ENCODE data around the gene ENTHD1. TPM values are rescaled to one million over a fixed set of nuclear protein-coding genes. Genes with fewer than 3 reads are reported as not detected.
"Not testable (repeated sequence)": the region's sequence is repeated elsewhere in the genome, so short reads cannot be mapped to it uniquely, and the experiment has no call there.

Gene ENTHD1
- total RNA-seq, 1 donor from 2014 or later, result 0.09 TPM

DNA sequence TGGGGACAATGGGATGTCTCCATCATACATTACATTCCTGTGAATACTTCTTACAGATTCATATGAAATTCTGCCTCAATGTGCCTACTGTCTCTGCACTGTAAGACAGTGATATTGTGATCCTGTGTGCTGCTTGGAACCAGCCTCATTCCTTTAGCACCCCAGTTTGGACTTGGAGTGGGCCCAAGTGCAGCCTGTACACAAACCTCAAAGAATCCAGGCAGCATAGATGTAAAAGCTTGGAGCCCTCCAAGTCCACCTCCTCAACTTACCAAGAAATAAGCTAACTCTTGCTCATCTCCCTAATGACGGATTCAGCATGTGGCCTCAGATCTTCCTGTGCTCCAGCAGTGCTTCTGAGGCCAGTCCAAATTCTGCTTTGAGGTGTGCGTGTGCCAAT lies 31.7 kb upstream of the ENTHD1 start:
- no peak for DNase-seq (ENCODE audit: low spot score)

DNA sequence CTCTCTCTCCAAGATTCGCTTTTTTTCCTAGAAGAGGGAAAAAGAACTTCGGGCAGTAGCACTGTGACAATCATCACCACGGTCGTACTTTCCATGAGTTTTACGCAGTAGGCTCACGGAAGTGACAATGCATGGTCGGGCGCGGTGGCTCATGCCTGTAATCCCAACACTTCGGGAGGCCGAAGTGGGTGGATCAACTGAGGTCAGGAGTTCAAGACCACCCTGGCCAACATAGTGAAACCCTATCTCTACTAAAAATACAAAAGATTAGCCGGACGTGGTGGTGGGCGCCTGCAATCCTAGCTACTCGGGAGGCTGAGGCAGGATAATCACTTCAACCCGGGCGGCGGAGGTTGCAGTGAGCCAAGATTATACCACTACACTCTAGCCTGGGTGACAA lies 30.7 kb upstream of the ENTHD1 start:
- DNase-seq (ENCODE audit: low spot score), result no peak

DNA sequence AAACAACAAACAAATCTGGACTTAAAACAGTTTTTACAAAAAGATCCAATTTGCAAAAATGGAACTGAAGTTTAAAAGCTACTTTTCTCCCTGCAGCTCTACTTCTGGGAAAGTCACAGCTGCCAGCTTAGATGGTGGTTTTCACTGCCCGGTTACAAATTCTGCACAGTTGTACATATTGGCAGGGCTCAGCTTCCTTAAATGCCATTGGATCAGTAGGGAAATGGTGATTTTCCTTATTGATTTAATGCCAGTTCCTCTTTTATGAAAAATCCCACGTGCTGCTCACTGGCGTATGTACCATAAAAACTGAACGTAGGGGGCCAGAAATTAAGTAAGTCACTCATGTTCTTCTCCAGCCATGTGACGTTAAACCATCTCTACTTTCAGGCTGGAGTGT lies 30.1 kb upstream of the ENTHD1 start:
- no peak for DNase-seq (ENCODE audit: low spot score)

DNA sequence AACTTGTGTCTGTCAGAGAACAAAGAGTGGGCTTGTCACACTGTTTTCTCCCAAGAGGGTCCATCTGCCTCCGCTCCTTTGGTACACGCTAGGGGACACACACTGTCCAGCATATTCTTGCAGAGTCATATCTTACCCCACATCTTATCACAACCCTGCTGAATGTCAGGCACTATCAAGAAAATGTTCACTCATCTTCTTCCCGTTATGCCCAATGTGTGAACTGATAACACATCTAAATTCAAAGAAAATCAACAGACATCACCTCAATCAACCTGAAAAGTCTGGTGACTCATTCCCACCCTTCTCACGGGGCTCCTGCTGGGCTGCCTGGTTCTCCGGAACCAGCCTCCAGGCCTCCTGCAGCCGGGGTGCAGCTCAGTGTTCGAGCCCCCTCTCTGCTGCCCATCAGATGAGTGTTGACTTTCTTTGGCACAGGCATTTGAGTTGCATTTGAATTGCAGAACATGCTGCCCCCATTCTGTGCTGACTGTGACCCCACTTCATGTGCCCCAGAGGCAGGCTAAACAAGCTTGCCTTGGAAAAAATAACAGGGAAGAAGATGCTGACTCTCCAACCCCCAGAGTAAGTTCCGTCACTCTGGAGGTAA lies 26.7 kb upstream of the ENTHD1 start:
- DNase-seq (ENCODE audit: low spot score), result no peak

DNA sequence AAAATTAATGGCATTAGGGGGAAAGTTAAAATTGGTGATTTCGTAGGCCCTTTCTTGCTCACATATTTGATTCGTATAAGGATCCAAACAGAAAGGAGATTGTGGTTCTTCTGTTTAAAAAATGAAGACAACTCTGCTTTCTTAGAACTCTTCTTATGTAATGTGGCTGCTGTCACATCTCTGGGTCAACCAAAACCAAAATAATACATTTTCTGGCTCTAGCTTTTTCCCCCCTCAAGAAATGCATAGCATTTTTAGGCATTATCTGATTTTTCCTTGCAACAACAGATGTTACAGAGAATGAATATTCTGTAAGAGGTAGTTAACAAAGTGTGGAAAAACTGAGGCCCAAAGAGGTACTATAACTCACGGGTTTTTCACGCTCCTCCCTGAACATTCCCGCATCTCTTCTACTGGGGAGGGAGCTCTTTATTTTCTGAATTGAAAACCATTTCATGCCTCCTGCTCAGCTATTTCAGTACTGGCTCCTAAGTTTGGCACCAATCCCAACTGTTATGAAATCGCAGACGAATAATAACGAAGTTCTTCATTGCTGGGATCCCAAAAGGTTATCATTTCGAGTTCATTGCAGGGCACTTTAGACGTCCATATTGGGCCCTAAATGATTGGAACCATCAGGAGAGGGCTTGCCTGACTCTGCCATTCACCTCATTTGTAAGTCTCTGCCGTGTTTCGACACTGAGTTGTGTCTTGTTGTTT lies 24.4 kb upstream of the ENTHD1 start:
- DNase-seq (ENCODE audit: low spot score), result no peak

DNA sequence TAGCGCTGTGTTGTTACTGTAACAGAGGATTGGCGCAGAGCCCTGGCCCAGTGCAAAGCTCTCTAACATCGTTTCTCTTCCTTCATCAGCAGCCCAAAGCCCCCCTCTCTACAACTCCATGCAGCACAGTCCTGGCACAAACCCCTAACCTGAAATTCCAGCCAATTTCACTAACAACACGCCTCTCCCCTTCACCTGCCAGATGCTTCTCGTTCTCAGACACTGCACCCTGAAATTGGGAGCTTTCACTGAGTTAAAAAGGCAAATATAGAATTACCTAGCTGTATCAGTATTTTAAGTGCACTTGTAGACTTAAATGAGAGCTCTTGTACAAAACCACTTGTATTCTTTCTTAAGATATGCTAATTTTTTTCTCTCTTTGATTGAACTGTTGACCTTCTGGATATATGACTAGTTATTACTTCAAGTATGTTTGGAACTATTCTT lies 23.7 kb upstream of the ENTHD1 start:
- DNase-seq (ENCODE audit: low spot score), result no peak

DNA sequence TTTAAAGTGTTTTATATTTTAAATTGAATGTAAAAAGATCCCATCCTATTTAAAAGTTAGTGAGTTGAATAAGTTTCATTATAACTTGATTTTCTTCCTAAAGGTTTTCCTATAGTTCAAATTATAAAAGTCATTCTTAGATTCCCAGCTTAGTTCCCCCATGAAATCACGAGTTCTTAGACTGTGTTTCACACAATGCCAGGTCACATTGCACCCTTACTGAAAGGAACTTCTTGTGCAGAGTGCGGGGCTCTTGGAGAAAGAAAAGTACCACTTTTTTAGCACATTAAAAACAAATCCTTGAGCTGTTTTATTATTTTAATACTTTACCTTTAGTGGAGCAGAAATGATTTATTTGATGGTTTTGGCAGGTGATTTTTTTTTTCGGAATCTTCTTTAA lies 22.9 kb upstream of the ENTHD1 start:
- DNase-seq (ENCODE audit: low spot score), result no peak

DNA sequence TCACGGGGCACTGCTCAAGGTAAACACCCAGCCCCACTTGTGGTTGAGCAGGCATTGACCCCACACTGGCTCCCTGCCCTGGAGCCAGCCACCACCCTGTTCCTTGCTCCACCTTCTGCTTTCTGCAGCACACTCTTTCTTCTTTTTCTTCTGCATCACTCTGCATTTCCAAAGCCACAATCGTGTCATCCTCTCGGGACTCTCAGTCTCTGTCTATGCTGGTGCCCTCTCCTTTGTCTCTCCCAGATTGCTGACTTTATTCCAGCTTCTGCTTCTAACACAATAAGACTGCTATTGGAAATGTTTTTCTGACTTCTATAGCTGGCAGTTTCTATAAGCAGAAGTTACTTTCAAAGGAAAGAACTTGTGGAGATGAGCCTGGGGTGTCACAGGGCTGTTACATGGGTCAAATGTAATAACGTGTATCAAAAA lies 21.8 kb upstream of the ENTHD1 start:
- DNase-seq (ENCODE audit: low spot score), result no peak

DNA sequence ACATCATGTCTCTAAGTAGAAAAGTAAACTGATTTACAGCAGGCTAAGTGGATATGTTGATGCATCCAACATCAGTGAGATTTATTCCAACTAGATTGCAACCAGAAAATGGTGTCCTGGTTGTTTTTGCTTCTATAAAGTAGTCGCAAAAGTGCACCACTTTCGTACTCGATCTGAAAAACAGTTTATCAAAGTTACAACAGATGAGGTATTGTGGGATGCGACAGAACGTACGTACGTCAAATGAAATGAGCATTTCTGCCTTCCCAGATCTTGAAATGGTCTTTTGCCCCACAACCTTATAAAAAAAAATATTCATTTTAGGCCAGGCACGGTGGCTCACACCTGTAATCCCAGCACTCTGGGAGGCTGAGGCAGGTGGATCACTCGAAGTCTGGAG lies 21.0 kb upstream of the ENTHD1 start:
- no peak for DNase-seq (ENCODE audit: low spot score)

DNA sequence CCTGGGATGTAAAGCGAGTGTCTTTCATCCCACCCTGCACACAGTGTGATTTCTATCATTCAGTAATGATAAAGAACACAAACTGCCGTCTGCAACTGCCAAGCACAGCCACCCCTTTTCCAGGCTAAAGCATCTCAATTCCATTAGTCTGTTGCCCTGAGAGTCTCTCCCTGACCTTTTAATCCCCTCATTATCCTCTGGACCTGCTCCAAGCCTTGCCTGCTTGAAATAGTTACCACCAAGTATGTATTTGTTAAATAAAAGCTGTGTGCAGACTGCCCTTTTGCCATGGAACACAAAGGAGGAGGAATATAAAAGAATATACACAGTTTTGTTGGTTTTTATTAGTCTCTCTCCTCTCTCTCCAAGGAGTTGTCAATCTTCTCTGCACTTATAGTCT lies 20.3 kb upstream of the ENTHD1 start:
- DNase-seq (ENCODE audit: low spot score), result no peak

DNA sequence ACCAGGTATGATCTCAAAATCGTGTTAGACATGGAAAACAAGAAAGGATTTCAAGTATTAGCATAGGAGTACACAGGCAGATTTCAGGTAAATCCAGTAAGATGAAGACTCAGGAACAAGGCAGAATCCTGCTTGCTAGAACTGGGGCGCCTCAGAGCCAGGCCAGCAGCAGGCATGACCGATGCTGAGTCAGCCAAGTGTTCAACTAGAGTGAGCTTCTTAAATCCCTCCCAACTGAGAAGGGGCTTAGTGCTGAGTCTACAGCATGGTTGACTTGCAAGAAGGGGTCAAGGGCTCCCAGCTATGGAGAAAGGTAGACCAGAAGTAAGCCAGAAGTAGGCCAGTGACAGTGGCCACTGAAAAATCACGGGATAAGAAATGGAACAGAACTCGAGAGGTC lies 19.8 kb upstream of the ENTHD1 start:
- no peak for DNase-seq (ENCODE audit: low spot score)

DNA sequence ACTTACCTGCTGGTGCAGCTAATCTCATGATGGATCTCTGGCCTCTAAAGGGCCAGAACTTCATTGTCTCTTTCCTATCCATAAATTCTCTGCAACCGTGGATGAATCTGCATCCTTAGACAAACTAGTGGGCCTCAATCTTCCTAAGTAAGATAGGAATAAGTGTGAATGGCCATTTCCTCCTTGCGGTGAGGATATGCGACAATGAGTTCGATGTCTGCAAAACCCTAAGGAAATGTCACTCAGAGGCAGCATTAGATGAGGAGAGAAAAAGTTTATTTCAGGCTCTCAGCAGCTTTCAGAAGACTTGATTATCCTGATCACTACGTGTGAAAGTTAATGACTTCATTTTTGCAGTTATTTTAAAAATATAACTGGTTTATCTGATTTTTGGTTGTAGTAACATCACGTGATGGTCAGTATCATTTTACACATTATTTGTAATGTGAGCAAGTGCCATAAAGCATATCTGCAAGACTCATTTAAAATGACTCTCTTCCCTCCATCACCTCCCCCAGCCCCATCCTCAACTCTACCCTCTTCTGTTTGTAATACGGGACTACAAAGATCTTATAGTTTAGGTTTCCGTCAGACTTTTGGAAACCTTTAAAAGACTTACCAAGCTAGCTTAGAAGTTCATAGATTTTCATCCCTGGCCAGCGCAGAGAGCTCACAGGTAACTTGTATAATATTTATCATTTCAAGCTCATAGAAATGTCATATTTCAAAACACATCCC lies 17.5 kb upstream of the ENTHD1 start:
- no peak for DNase-seq (ENCODE audit: low spot score)

DNA sequence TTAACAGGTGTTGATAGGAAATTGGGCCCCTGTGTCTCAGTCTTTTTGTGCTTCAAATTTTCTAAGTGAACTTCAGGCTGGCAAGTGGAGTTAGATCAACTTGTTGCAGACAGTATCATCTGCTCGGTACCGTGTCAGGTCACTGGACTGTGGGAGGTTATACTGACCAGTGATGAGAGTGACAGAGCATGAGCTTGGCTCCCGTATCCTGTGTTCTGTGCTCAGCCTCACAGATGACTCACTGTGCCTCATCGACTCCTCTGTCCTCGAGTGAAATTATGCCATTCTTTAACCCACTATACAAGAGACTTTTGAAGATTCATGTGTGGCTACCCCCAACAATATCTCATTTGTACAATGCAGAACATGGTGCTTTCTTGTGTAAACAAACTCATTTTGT lies 15.2 kb upstream of the ENTHD1 start:
- DNase-seq (ENCODE audit: low spot score), result no peak

DNA sequence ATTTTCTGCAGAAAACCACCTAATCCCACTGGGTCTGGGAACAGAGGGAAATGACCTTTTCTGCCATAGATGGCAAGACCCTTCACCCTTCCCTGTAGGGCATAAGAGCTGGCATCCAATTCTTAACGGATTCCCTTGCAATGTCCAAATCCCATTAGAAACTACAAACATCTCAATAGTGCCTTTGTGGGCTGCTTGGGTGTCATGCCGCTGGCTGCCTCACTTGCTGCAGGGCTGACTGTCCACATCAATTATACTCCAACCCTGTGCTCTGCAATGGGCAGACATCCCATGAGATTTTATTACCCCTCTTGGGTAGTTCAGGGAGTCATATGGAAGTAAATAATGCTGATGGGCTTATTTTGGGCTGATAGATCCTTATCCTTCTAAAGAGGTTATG lies 14.6 kb upstream of the ENTHD1 start:
- DNase-seq (ENCODE audit: low spot score), result no peak

DNA sequence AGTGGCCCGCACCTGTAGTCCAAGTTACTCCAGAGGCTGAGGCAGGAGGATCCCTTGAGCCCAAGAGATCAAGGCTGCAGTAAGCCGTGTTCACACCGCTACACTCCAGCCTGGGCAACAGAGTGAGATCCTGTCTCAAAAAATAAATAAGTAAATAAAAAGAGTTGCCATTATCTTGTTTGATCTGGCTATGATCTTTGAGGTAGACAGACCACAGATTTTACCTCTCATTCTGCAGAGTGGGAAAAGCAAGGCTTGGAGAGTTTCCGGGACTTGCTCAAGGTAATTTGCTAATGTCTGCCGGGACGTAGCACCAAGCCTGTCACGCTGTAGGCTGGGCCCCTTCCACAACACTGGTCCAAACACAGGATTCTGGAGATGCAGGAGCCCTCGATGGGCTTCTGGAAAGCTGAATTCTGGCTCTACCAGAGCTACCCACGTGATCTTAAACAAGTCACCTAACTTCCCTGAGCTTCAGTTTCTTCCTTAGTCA lies 14.1 kb upstream of the ENTHD1 start:
- DNase-seq (ENCODE audit: low spot score), result no peak

DNA sequence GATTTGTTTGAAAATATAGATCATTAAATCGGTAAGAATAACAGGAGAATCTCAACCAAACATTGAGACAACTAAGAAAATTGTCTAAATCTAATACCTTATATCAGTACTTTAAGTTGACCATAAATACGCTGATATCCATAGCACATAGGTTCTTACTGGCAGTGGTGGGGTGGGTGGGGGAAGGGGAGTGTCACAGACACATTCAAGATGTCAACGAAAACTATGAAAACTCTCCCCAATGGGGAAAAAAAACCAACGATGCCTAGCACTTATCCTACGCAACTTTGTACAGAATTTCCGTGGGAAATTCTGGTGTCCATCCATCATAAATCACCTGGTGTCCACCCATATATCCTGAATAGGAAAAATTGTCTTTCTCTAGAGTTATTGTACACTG lies 13.5 kb upstream of the ENTHD1 start:
- DNase-seq (ENCODE audit: low spot score), result no peak

DNA sequence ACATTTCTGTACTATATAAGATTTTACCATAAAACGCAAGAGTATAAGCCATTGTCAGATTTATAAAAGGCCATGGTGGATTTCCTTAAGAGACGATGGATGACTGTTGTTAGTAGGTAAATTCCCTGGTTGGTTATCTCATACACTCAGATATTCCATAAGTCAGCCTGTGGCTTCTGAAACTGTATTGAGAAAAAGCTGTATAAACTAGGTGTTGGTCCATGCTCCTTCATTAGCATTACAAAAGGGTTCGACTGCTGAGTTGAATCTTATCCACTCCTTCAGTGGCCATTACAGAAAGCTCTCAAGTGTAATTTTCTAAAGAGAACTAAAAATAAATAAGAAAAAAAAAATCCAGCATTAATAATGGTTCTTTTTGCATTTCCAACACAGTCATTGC lies 12.6 kb upstream of the ENTHD1 start:
- DNase-seq (ENCODE audit: low spot score), result no peak

DNA sequence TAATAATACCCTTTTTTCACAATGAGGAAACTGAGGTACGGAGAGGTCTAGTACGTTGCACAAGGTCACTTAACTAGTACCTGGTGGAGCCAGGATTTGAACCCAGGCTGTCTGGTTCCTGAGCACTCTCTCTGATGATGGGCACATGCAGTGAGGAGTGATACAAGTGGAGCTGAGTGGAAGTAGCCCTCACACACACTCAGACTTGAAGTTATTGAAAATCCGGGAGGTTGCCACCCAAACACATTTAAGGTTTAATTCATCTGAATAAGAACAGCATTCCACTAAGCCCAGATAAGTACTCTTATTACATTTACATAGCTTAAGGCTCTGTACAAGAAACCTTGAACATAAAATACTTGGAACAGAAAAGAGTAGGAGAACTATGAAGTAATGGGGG lies 12.1 kb upstream of the ENTHD1 start:
- no peak for DNase-seq (ENCODE audit: low spot score)

DNA sequence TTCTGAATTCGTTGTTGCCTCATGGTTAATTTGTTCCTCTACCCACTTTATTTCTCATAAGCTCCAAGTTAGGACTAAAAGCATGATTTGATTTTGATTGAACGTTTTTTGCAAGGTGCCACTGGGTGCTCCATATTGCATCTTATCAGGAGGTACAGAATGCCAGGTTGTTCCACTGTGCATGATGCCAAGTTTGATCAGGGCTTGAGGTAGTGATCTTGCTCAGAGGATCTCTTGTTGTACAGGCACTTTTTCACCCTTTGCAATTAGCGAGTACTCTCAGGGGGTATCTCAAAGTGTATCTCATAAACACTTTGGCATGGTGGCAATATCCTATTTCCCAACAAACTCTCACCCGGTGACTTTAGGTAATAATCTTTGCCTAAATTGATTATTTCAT lies 11.3 kb upstream of the ENTHD1 start:
- no peak for DNase-seq (ENCODE audit: low spot score)

DNA sequence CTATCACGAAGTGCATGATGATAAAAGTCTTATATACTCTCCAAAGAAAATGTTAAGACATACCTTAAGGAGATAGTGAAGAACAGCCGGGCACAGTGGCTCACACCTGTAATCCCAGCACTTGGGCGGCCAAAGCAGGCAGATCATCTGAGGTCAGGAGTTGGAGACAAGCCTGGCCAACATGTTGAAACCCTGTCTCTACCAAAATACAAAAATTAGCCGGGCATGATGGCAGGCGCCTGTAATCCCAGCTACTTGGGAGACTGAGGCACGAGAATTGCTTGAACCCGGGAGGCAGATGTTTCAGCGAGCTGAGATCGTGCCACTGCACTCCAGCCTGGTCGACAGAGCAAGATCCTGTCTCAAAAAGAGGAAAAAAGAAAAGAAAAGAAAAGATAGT lies 10.5 kb upstream of the ENTHD1 start:
- not testable (repeated sequence) for DNase-seq (ENCODE audit: low spot score)

DNA sequence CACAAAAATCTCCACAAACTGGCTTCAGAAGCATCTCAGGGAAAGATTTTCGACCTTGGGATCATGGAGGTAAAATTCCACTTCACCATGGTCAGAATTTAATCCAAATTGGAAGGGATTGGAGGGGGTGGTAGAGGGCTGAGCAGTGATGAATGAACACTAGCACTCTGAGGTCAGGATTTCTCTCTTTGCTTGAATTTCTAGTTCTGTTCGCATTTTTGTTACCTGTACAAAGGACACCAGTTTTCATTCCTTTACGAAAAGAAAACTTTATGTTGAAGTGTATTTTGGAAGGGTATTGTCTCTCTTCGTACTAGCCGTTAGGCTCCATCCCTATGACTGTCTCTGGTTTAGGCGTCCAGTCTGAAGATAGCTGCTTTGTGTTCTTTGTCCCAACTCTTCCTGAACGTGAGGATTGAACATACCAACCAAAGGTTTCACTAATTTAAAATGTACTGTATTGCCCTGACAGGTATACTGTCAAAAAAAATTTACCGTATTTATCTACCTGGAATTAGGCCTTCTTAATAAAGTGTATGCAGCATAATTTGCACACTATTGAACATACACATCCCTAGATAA lies 8.1 kb upstream of the ENTHD1 start:
- DNase-seq (ENCODE audit: low spot score), result no peak
